Endothelial cell (in vitro differentiated cells): Measurements from ENCODE around the gene CDHR2. TPM values are rescaled to one million over a fixed set of nuclear protein-coding genes. Genes with fewer than 3 reads are reported as not detected.
A peak's percentile ranks its signal among the peaks of the same experiment; 100 is the strongest.

Source experiments
- DNase-seq: peaks from one replicate; pipeline ENCODE4 v3.0.0; 2021; ENCODE audit warnings: low spot score
- H3K27ac Mint-ChIP-seq: one replicate; pipeline ENCODE4 v1.8.0; 2021; ENCODE audit warnings: mixed read lengths, inconsistent platforms; ENCODE audit not compliant: unreplicated experiment
- H3K27me3 Mint-ChIP-seq: one replicate; pipeline ENCODE4 v1.8.0; 2021; ENCODE audit warnings: mild to moderate bottlenecking, moderate library complexity, mixed read lengths, inconsistent platforms; ENCODE audit not compliant: unreplicated experiment
- H3K36me3 Mint-ChIP-seq: one replicate; pipeline ENCODE4 v1.8.0; 2021; ENCODE audit warnings: mild to moderate bottlenecking, low read depth, mixed read lengths, inconsistent platforms; ENCODE audit not compliant: unreplicated experiment
- H3K4me1 Mint-ChIP-seq: one replicate; pipeline ENCODE4 v1.8.0; 2021; ENCODE audit warnings: mild to moderate bottlenecking, mixed read lengths, inconsistent platforms; ENCODE audit not compliant: unreplicated experiment
- H3K4me3 Mint-ChIP-seq: one replicate; pipeline ENCODE4 v1.8.0; 2021; ENCODE audit warnings: mild to moderate bottlenecking, mixed read lengths, inconsistent platforms; ENCODE audit not compliant: unreplicated experiment
- H3K9me3 Mint-ChIP-seq: one replicate; pipeline ENCODE4 v1.8.0; 2021; ENCODE audit warnings: mixed read lengths, inconsistent platforms; ENCODE audit not compliant: unreplicated experiment
- total RNA-seq: library from RNA; stranded (reverse); fragmentation: NEBNext Ultra II Directional; extraction: Animal tissue kit (Norgen Biotek cat#: 25700); gene quantifications from one replicate; pipeline ENCODE4 v1.2.1, GENCODE V29; 2021; ENCODE audit not compliant: unreplicated experiment
- TF ChIP-seq, protein P1 (sequence below): fragments of 200-600 bp; sonication (generic); IDR thresholded peaks from one replicate; pipeline ENCODE4 v1.5.0; 2021; ENCODE audit warnings: antibody characterized with exemption; ENCODE audit not compliant: unreplicated experiment

The CDHR2 gene
- total RNA-seq, 1 donor from 2014 or later = 0.85 TPM

DNA sequence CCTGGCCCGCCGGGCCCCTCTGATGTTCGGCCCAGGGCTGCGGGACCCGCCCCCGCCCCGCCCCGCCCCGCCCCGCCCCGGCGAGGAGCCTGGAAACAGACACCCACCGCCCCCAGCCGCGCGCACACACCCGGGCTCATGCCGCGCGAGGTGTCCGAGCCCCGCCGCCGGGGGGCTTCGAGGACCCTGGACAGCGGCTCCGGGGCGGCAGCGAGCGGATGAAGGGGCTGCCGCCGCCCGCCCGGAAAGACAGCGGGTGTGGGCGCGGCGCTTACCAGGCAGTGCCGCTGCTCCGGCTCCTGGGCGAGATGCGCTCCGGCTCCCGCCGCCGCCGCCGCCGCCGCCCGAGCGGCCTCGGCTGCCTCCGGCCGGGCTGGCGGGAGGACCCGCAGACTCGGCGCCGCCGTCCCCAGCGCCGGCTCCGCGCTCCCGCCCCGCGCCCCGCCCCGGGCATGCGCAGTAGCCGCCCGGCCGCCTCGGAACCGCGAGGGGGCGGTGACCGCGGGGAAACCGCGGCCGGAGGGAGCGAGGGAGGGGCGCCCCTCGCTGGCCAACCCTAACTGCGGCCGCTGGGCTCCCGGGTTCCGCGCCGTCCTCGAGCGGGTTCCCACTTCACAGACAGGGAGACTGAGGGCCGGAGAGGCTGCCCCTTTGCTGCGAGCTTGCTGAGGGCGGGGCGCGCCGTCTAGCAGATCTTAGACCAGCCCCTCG is 60.7 kb downstream of the CDHR2 start, which contains the start of gene GPRIN1:
Gene GPRIN1 (minus strand): TSS at position 433 of the 711 bp plus-strand sequence. CDS start 10,322 bp downstream, outside the sequence.
- H3K4me3 Mint-ChIP-seq = peak within 1 kb of the TSS; percentile 90
- peaks cover 4% of the 10 kb centered on the region for H3K36me3 Mint-ChIP-seq
- H3K9me3 Mint-ChIP-seq = no peaks in the 10 kb centered on the region
- H3K4me1 Mint-ChIP-seq = peaks cover 21% of the 10 kb centered on the region
- H3K27me3 Mint-ChIP-seq = peaks cover 15% of the 10 kb centered on the region
- H3K27ac Mint-ChIP-seq = peak within 1 kb of the TSS; percentile 11
- TF ChIP-seq, protein P1, sequence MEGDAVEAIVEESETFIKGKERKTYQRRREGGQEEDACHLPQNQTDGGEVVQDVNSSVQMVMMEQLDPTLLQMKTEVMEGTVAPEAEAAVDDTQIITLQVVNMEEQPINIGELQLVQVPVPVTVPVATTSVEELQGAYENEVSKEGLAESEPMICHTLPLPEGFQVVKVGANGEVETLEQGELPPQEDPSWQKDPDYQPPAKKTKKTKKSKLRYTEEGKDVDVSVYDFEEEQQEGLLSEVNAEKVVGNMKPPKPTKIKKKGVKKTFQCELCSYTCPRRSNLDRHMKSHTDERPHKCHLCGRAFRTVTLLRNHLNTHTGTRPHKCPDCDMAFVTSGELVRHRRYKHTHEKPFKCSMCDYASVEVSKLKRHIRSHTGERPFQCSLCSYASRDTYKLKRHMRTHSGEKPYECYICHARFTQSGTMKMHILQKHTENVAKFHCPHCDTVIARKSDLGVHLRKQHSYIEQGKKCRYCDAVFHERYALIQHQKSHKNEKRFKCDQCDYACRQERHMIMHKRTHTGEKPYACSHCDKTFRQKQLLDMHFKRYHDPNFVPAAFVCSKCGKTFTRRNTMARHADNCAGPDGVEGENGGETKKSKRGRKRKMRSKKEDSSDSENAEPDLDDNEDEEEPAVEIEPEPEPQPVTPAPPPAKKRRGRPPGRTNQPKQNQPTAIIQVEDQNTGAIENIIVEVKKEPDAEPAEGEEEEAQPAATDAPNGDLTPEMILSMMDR = no peak
- DNase-seq = peak; percentile 81

DNA sequence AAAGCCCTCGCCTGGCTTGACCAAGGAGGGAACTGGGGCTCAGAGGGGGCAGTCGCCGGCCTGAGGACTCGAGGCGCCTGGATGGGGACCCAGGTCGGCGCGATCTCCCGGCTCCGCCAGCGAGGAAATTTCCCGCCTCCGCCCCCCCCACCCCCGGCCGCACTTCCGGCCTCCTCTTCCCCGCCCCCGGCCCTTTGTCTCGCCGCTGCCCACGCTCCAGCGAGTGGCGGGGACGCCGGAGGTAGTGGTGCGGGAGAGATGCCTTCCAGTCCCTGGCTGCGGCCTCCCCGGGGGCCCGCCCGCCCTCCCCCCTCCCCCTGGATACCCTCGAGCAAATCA is 61.3 kb downstream of the CDHR2 start:
- peaks cover 21% of the 10 kb centered on the region for H3K4me1 Mint-ChIP-seq
- peak overlapping the region; percentile 79 for H3K4me3 Mint-ChIP-seq
- peaks cover 4% of the 10 kb centered on the region for H3K36me3 Mint-ChIP-seq
- no peaks in the 10 kb centered on the region for H3K9me3 Mint-ChIP-seq
- TF ChIP-seq, protein P1 = no peak
- DNase-seq = no peak
- H3K27me3 Mint-ChIP-seq = peaks cover 15% of the 10 kb centered on the region
- H3K27ac Mint-ChIP-seq = no peak overlapping the region

DNA sequence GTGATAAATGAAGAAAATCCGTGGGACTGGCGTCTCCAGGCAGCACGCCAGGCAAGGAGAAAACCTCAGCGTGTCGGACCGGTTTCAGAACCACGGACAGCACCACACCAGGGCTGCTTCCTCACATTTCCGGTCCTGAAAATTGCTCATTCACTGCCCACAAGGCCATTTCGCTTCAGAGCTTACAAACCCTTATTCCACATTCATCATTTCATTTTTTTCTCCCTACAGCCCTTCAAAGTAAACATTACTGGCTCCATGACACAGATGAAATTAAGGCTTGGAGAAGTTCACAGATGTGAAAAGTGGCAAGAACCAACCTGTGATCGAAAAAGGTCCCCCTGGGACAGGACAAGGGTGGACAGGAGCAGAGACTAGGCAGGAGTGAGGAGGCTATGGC is 62.3 kb downstream of the CDHR2 start:
- no peak overlapping the region for H3K4me3 Mint-ChIP-seq
- DNase-seq = peak; percentile 83
- peaks cover 21% of the 10 kb centered on the region for H3K4me1 Mint-ChIP-seq
- TF ChIP-seq, protein P1 = no peak
- peaks cover 4% of the 10 kb centered on the region for H3K36me3 Mint-ChIP-seq
- H3K9me3 Mint-ChIP-seq = no peaks in the 10 kb centered on the region
- H3K27ac Mint-ChIP-seq = no peak overlapping the region
- H3K27me3 Mint-ChIP-seq = peaks cover 18% of the 10 kb centered on the region

DNA sequence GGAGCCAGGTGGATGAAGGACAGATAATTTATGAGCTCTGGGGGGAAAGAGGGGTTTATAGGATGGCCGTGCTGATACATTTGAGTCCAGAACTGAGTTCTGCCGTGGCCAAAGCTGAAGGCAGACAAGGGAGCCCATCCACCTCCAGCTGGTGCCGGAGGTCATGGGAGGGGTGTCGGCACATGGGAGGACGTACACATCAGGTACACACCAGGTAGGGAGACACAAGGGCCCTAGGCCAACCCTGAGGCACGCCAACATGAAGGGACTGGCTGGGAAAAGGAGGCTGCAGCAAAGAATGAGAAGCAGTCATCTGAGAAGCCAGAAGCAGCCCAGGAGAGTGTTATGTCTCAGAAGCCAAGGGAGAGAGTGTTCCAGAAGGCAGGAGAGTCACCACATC is 62.9 kb downstream of the CDHR2 start:
- Mint-ChIP-seq H3K36me3 (peaks cover 4% of the 10 kb centered on the region), H3K4me3 (peak overlapping the region; percentile 37), H3K4me1 (peaks cover 21% of the 10 kb centered on the region), H3K27ac (no peak overlapping the region), H3K27me3 (peaks cover 20% of the 10 kb centered on the region), H3K9me3 (no peaks in the 10 kb centered on the region)
- DNase-seq = no peak
- TF ChIP-seq, protein P1 = no peak

DNA sequence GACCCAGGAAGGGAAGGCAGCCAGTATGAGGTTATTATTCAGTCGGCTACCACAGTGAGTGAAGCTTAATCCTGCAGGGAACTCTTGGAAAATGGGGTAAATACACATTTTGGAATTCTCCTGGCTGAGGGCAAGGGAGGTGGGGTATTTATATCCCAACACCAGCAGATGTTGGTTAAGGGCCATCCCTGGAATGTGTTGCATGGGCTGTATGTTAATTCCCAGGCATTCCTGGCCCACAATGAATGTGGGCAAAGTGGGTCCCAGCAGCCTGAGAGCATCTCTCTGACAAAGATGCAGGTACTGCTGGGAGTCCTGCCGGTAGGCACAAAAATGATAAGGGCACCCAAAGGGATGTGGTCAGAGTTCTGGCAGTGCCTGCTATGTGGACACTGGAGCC is 63.7 kb downstream of the CDHR2 start:
- H3K4me1 Mint-ChIP-seq = peaks cover 21% of the 10 kb centered on the region
- H3K27me3 Mint-ChIP-seq = peaks cover 25% of the 10 kb centered on the region
- H3K4me3 Mint-ChIP-seq = no peak overlapping the region
- no peak overlapping the region for H3K27ac Mint-ChIP-seq
- TF ChIP-seq, protein P1 = no peak
- DNase-seq = no peak
- H3K36me3 Mint-ChIP-seq = peaks cover 4% of the 10 kb centered on the region
- no peaks in the 10 kb centered on the region for H3K9me3 Mint-ChIP-seq
